HUES64 (cell line): Measurements from ENCODE around the gene GAB1. TPM values are rescaled to one million over a fixed set of nuclear protein-coding genes. Genes with fewer than 3 reads are reported as not detected.

ENCODE experiments used
- H3K27ac ChIP-seq: 2 replicates; pipeline ENCODE4 v1.7.0; 2013; ENCODE audit warnings: low read depth, low read length, inconsistent platforms
- H3K27me3 ChIP-seq: 2 replicates; pipeline ENCODE4 v1.6.1; 2013; ENCODE audit warnings: mild to moderate bottlenecking, low read length; ENCODE audit not compliant: insufficient read depth
- H3K36me3 ChIP-seq: 2 replicates; pipeline ENCODE4 v1.6.1; 2013; ENCODE audit warnings: mild to moderate bottlenecking, low read length; ENCODE audit not compliant: insufficient read depth
- H3K4me1 ChIP-seq: 2 replicates; pipeline ENCODE4 v1.6.1; 2013; ENCODE audit warnings: mild to moderate bottlenecking, low read length, moderate library complexity; ENCODE audit not compliant: insufficient read depth
- H3K4me3 ChIP-seq: 2 replicates; pipeline ENCODE4 v1.5.1; 2013; ENCODE audit warnings: mild to moderate bottlenecking, low read length, moderate library complexity
- H3K9ac ChIP-seq: 2 replicates; pipeline ENCODE4 v1.6.1; 2013; ENCODE audit warnings: mild to moderate bottlenecking, low read depth, low read length
- H3K9me3 ChIP-seq: 2 replicates; pipeline ENCODE4 v1.6.1; 2013; ENCODE audit warnings: low read depth, low read length; ENCODE audit not compliant: insufficient read depth
- WGBS: fragments of 150-250, 120-280 bp; methylation state at CpG from one replicate; pipeline ENCODE4 v1.1.7; 2013; ENCODE audit warnings: missing lambda C conversion rate; 5-methylcytosine and 5-hydroxymethylcytosine counted together
- polyA plus RNA-seq, 2 experiments: library from polyadenylated mRNA; stranded (reverse); fragments of 50-300 nt; gene quantifications; one replicate each; pipeline ENCODE4 v1.2.3, GENCODE V29; 2013

GAB1 gene
- 9.9 TPM for polyA plus RNA-seq (2013, experiment 1 of 2)
- 13.9 TPM for polyA plus RNA-seq (2013, experiment 2 of 2)

- H3K4me1 ChIP-seq = peaks cover 6% of the 10 kb centered on the region; the same call in 1 of the 2 replicates
- no peaks in the 10 kb centered on the region for H3K36me3 ChIP-seq
- no peaks in the 10 kb centered on the region for H3K9me3 ChIP-seq
- H3K4me3 ChIP-seq = peak within 1 kb of the TSS; percentile 85
- H3K27ac ChIP-seq = peak within 1 kb of the TSS; percentile 89
- H3K9ac ChIP-seq = peak within 1 kb of the TSS; percentile 85
- under 1% methylated on average over 81 of the region's 81 CpGs for WGBS
- peaks cover 4% of the 10 kb centered on the region; the same call in 1 of the 2 replicates for H3K27me3 ChIP-seq
Observed at GRCh38 chr4:143336781-143337599, at the start of gene GAB1. GAB1 (plus strand) TSS chr4:143336876; CDS start chr4:143337189, 313 bp downstream.

GRCh38 chr4:143287572-143287923 is 49.1 kb upstream of the GAB1 start:
- Histone ChIP-seq H3K36me3 (no peaks in the 10 kb centered on the region), H3K27ac (no peak overlapping the region), H3K9me3 (no peaks in the 10 kb centered on the region), H3K27me3 (no peaks in the 10 kb centered on the region), H3K4me3 (no peak overlapping the region), H3K9ac (no peak overlapping the region), H3K4me1 (peaks cover 19% of the 10 kb centered on the region)
- 82% methylated on average over 3 of the region's 3 CpGs for WGBS

GRCh38 chr4:143288171-143288570 is 48.5 kb upstream of the GAB1 start:
- no peak overlapping the region for H3K4me3 ChIP-seq
- peaks cover 19% of the 10 kb centered on the region for H3K4me1 ChIP-seq
- WGBS = 90% methylated on average over 4 of the region's 4 CpGs
- no peak overlapping the region for H3K9ac ChIP-seq
- H3K27me3 ChIP-seq = no peaks in the 10 kb centered on the region
- no peaks in the 10 kb centered on the region for H3K9me3 ChIP-seq
- H3K36me3 ChIP-seq = no peaks in the 10 kb centered on the region
- H3K27ac ChIP-seq = no peak overlapping the region

GRCh38 chr4:143289370-143289769 is 47.3 kb upstream of the GAB1 start:
- Histone ChIP-seq H3K9ac (no peak overlapping the region), H3K27ac (no peak overlapping the region), H3K4me1 (peaks cover 19% of the 10 kb centered on the region), H3K4me3 (no peak overlapping the region), H3K36me3 (no peaks in the 10 kb centered on the region), H3K27me3 (no peaks in the 10 kb centered on the region), H3K9me3 (no peaks in the 10 kb centered on the region)

GRCh38 chr4:143291314-143291713 is 45.4 kb upstream of the GAB1 start:
- Histone ChIP-seq H3K9ac (no peak overlapping the region), H3K9me3 (no peaks in the 10 kb centered on the region), H3K4me1 (peaks cover 11% of the 10 kb centered on the region), H3K36me3 (no peaks in the 10 kb centered on the region), H3K27me3 (no peaks in the 10 kb centered on the region), H3K4me3 (no peak overlapping the region), H3K27ac (no peak overlapping the region)

- H3K36me3 ChIP-seq = no peaks in the 10 kb centered on the region
- 90% methylated on average over 1 of the region's 1 CpG for WGBS
- H3K27me3 ChIP-seq = no peaks in the 10 kb centered on the region
- H3K4me1 ChIP-seq = no peaks in the 10 kb centered on the region
- no peaks in the 10 kb centered on the region for H3K9me3 ChIP-seq
- H3K4me3 ChIP-seq = no peak overlapping the region
- no peak overlapping the region for H3K27ac ChIP-seq
- no peak overlapping the region for H3K9ac ChIP-seq
Observed at GRCh38 chr4:143292858-143293257, 43.8 kb upstream of the GAB1 start.

GRCh38 chr4:143294310-143294709 is 42.4 kb upstream of the GAB1 start:
- Histone ChIP-seq H3K4me3 (no peak overlapping the region), H3K27me3 (no peaks in the 10 kb centered on the region), H3K36me3 (no peaks in the 10 kb centered on the region), H3K9me3 (no peaks in the 10 kb centered on the region), H3K4me1 (no peaks in the 10 kb centered on the region), H3K27ac (no peak overlapping the region), H3K9ac (no peak overlapping the region)
- 90% methylated on average over 3 of the region's 3 CpGs for WGBS

GRCh38 chr4:143294710-143295275 is 41.9 kb upstream of the GAB1 start:
- no peak overlapping the region for H3K27ac ChIP-seq
- WGBS = 96% methylated on average over 4 of the region's 4 CpGs

GRCh38 chr4:143296397-143297067 is 40.1 kb upstream of the GAB1 start:
- 71% methylated on average over 5 of the region's 6 CpGs for WGBS
- no peak overlapping the region for H3K4me3 ChIP-seq
- H3K27me3 ChIP-seq = no peaks in the 10 kb centered on the region
- H3K27ac ChIP-seq = no peak overlapping the region
- H3K9me3 ChIP-seq = no peaks in the 10 kb centered on the region
- H3K9ac ChIP-seq = no peak overlapping the region
- no peaks in the 10 kb centered on the region for H3K4me1 ChIP-seq
- H3K36me3 ChIP-seq = no peaks in the 10 kb centered on the region

More at GRCh38 chr4:143294710-143295275, 41.9 kb upstream of the GAB1 start:
- no peaks in the 10 kb centered on the region for H3K4me1 ChIP-seq
- no peak overlapping the region for H3K9ac ChIP-seq
- H3K9me3 ChIP-seq = no peaks in the 10 kb centered on the region
- H3K27me3 ChIP-seq = no peaks in the 10 kb centered on the region
- H3K36me3 ChIP-seq = no peaks in the 10 kb centered on the region
- no peak overlapping the region for H3K4me3 ChIP-seq

GRCh38 chr4:143300860-143301259 is 35.8 kb upstream of the GAB1 start:
- H3K27me3 ChIP-seq = no peaks in the 10 kb centered on the region
- no peak overlapping the region for H3K4me3 ChIP-seq
- H3K27ac ChIP-seq = no peak overlapping the region
- no peak overlapping the region for H3K9ac ChIP-seq
- no peaks in the 10 kb centered on the region for H3K9me3 ChIP-seq
- 86% methylated on average over 2 of the region's 2 CpGs for WGBS
- no peaks in the 10 kb centered on the region for H3K36me3 ChIP-seq
- no peaks in the 10 kb centered on the region for H3K4me1 ChIP-seq

- Histone ChIP-seq H3K36me3 (no peaks in the 10 kb centered on the region), H3K9ac (no peak overlapping the region), H3K4me3 (no peak overlapping the region), H3K27ac (no peak overlapping the region), H3K9me3 (no peaks in the 10 kb centered on the region), H3K27me3 (no peaks in the 10 kb centered on the region), H3K4me1 (no peaks in the 10 kb centered on the region)
- 45% methylated on average over 1 of the region's 1 CpG for WGBS
Observed at GRCh38 chr4:143302536-143302935, 34.1 kb upstream of the GAB1 start.
